HCT116 (cell line): ENCODE measurements around the gene IRF4. TPM values are rescaled to one million over a fixed set of nuclear protein-coding genes. Genes with fewer than 3 reads are reported as not detected.

ENCODE experiments used
- ATAC-seq: fragments of 200-7000 bp; cut with Tn5 transposase; 2 replicates; pipeline ENCODE4 v1.9.1; 2020; ENCODE audit warnings: mild to moderate bottlenecking, moderate library complexity
- BruUV-seq: library from RNA; stranded (reverse); fragments of 400-500 nt; replicated peaks from 2 replicates; lab custom pipeline; 2021; lab: Mats Ljungman, UMichigan
- CTCF ChIA-PET: fragments of 300-600 bp; sonication (Branson Sonifier 250); formaldehyde crosslinking; loops from one replicate; lab custom pipeline; 2021; ENCODE audit warnings: antibody characterized with exemption; lab: Charles Lee
- POLR2A ChIA-PET: fragments of 300-600, 350-600 bp; sonication (Branson Sonifier 250); formaldehyde crosslinking; loops from one replicate; lab custom pipeline; 2021; ENCODE audit warnings: antibody characterized with exemption; lab: Charles Lee
- RAD21 ChIA-PET, 2 experiments: fragments of 300-600 bp; sonication (Branson Sonifier 250); formaldehyde crosslinking; loops; one replicate each; lab custom pipeline; 2023; ENCODE audit warnings: low total read pairs in 2 of 2; ENCODE audit not compliant: uncharacterized antibody in 2 of 2, unreplicated experiment in 2 of 2, low non-redundant PET in 1 of 2; lab: Charles Lee
- DNase-seq: peaks from one replicate; pipeline ENCODE4 v3.0.0-alpha.2; 2010; ENCODE audit warnings: low read depth, low spot score
- H2AFZ ChIP-seq: fragments of 200-600 bp; shearing (Covaris generic), sonication (generic); 2 replicates; pipeline ENCODE4 v1.6.1; 2017; ENCODE audit warnings: low read depth, mixed run types, mixed read lengths, antibody characterized with exemption, low read length; ENCODE audit not compliant: poor library complexity, severe bottlenecking
- H3K27ac ChIP-seq: 2 replicates; pipeline ENCODE4 v1.5.1; 2012; ENCODE audit warnings: low read depth, low read length
- H3K27me3 ChIP-seq: fragments of 200-600 bp; sonication (generic); 2 replicates; pipeline ENCODE4 v1.6.1; 2016; ENCODE audit warnings: mixed run types, low read length, mixed read lengths; ENCODE audit not compliant: insufficient read depth
- H3K36me3 ChIP-seq, 2 experiments: fragments of 200-500 bp in 1 of 2; fragments of 200-600 bp in 1 of 2; sonication (Bioruptor generic) in 1 of 2; sonication (generic) in 1 of 2; 2 replicates each; pipeline versions ENCODE4 v1.5.1 to v1.6.1; 2014 to 2016; ENCODE audit warnings: low read length in 2 of 2, inconsistent platforms in 1 of 2, mixed read lengths in 1 of 2, mixed run types in 1 of 2; ENCODE audit not compliant: insufficient read depth in 2 of 2, control insufficient read depth in 1 of 2
- H3K4me1 ChIP-seq, 2 experiments: fragments of 200-600 bp in 1 of 2; sonication (generic) in 1 of 2; 2 replicates each; pipeline versions ENCODE4 v1.5.1 to v1.6.1; 2012 to 2017; ENCODE audit warnings: low read length in 2 of 2, inconsistent platforms in 1 of 2, mild to moderate bottlenecking in 1 of 2, mixed read lengths in 1 of 2, mixed run types in 1 of 2, moderate library complexity in 1 of 2; ENCODE audit not compliant: insufficient read depth in 2 of 2, control insufficient read depth in 1 of 2
- H3K4me2 ChIP-seq: fragments of 200-600 bp; sonication (generic); 2 replicates; pipeline ENCODE4 v1.6.1; 2017; ENCODE audit warnings: mixed run types, low read length, mixed read lengths
- H3K4me3 ChIP-seq, 2 experiments: fragments of 200-600 bp in 1 of 2; sonication (generic) in 1 of 2; replicated peaks in 1 of 2; 2 replicates each; pipeline ENCODE4 v1.5.1; 2011 to 2016; ENCODE audit warnings: low read length in 2 of 2, control low read depth in 1 of 2, low read depth in 1 of 2, mild to moderate bottlenecking in 1 of 2, mixed read lengths in 1 of 2, mixed run types in 1 of 2
- H3K79me2 ChIP-seq: fragments of 200-600 bp; sonication (generic); 2 replicates; pipeline ENCODE4 v1.6.1; 2017; ENCODE audit warnings: mild to moderate bottlenecking, mixed run types, low read length, moderate library complexity, mixed read lengths; ENCODE audit not compliant: insufficient read depth
- H3K9ac ChIP-seq: fragments of 200-600 bp; sonication (generic); 2 replicates; pipeline ENCODE4 v1.6.1; 2016; ENCODE audit warnings: low read length, mixed read lengths
- H3K9me2 ChIP-seq: fragments of 200-600 bp; sonication (generic), shearing (Covaris generic); 2 replicates; pipeline ENCODE4 v1.6.1; 2017; ENCODE audit warnings: mixed run types, mild to moderate bottlenecking, moderate library complexity; ENCODE audit not compliant: insufficient read depth
- H3K9me3 ChIP-seq, 2 experiments: fragments of 200-500 bp in 1 of 2; fragments of 200-600 bp in 1 of 2; sonication (Bioruptor generic) in 1 of 2; sonication (generic) in 1 of 2; 2 replicates each; pipeline ENCODE4 v1.6.1; 2014 to 2017; ENCODE audit warnings: low read length in 2 of 2, mixed read lengths in 2 of 2, inconsistent platforms in 1 of 2, low read depth in 1 of 2, mild to moderate bottlenecking in 1 of 2, mixed run types in 1 of 2, moderate library complexity in 1 of 2; ENCODE audit not compliant: control insufficient read depth in 1 of 2, insufficient read depth in 1 of 2
- H4K20me1 ChIP-seq: fragments of 200-600 bp; sonication (generic), shearing (Covaris generic); 2 replicates; pipeline ENCODE4 v1.6.1; 2017; ENCODE audit warnings: mixed run types, mild to moderate bottlenecking, moderate library complexity; ENCODE audit not compliant: insufficient read depth
- FOSL1 ChIP-seq: IDR thresholded peaks from 2 replicates; pipeline ENCODE4 v1.6.1; 2012; ENCODE audit warnings: low read depth
- POLR2A ChIP-seq: IDR thresholded peaks from 2 replicates; pipeline ENCODE4 v1.7.0; 2011; ENCODE audit warnings: borderline replicate concordance; ENCODE audit not compliant: insufficient read depth, insufficient read length; ENCODE audit errors: extremely low read depth
- POLR2AphosphoS5 ChIP-seq: IDR thresholded peaks from 2 replicates; pipeline ENCODE4 v1.6.1; 2011; ENCODE audit warnings: mild to moderate bottlenecking, low read depth, low read length, moderate library complexity
- REST ChIP-seq: IDR thresholded peaks from 2 replicates; pipeline ENCODE4 v1.6.1; 2012; ENCODE audit warnings: low read depth
- SIN3A ChIP-seq: IDR thresholded peaks from 2 replicates; pipeline ENCODE4 v1.6.1; 2012; ENCODE audit warnings: low read depth
- SRF ChIP-seq: IDR thresholded peaks from 2 replicates; pipeline ENCODE4 v1.6.1; 2012; ENCODE audit warnings: low read depth
- TCF7L2 ChIP-seq: IDR thresholded peaks from 2 replicates; pipeline ENCODE4 v1.7.0; 2011; ENCODE audit warnings: borderline replicate concordance, inconsistent platforms; ENCODE audit not compliant: insufficient read depth, insufficient read length; ENCODE audit errors: extremely low read depth
- YY1 ChIP-seq: IDR thresholded peaks from 2 replicates; pipeline ENCODE4 v1.6.1; 2011; ENCODE audit warnings: low read length, low read depth, moderate library complexity, mild to moderate bottlenecking; ENCODE audit not compliant: insufficient replicate concordance; ENCODE audit errors: extremely low read depth
- ZFX ChIP-seq: fragments of 450-650 bp; IDR thresholded peaks from 2 replicates; pipeline ENCODE4 v1.6.1; 2017
- ZNF274 ChIP-seq: fragments of 200-500 bp; sonication (Bioruptor generic); IDR thresholded peaks from 2 replicates; pipeline ENCODE4 v1.6.1; 2014; ENCODE audit warnings: mild to moderate bottlenecking, low read depth, low read length, inconsistent platforms
- intact Hi-C: fragments of 100-400 bp; cut with micrococcal nuclease; formaldehyde crosslinking; loops from 2 replicates; pipeline ENCODE4 v1.10.0; 2022
- total RNA-seq: library from RNA; stranded (reverse); gene quantifications from one replicate; pipeline ENCODE4 v1.2.1, GENCODE V29; 2021; ENCODE audit not compliant: unreplicated experiment
- TF ChIP-seq, protein P1 (sequence below): IDR thresholded peaks from 2 replicates; pipeline ENCODE4 v1.6.1; 2012

The IRF4 gene
- total RNA-seq, 1 experiment from 2014 or later: 1.2 TPM

DNA sequence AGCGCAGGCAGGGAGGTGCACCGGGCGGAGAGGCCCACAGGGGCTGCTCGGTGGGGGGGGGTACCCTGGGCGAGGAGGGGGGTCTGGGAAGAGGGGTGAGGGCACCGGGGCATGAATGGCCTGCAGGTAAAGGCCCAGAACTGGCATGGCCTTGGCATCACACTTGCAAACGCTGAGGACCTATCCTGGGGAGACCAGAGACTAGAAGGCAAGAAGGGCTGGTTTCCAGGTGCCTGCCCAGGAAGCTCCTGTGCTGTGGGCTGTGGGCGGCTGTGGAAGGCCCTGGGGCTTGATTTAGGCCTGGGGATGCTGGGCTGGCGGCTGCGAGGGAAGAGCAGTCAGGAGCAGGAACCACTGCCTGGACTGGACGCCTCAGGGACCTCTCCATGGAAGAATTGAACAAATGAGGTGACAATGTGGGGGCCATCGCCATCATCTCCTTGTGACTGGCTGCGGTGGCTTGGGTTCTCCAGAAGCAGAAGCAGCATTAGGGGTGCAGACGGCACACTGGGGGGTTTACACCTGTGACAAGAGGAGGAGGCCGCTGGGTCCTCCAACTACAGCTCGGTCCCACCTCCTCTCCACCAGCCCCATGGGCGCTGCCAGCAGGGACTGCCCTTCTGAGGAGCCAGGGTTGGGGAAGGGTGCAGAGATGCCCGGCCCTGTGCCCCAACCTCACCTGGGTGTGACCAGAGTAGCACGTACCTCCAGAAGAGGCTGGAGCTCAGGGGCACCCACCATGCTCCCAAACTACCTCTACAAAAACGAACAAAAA lies 32.1 kb upstream of the IRF4 start:
- no peaks in the 10 kb centered on the region for H4K20me1 ChIP-seq
- TF ChIP-seq ZNF274: no peak
- TF ChIP-seq SRF: no peak
- TF ChIP-seq ZFX: no peak
- no peak for TF ChIP-seq POLR2A
- no peak for TF ChIP-seq SIN3A
- TF ChIP-seq REST: no peak
- TF ChIP-seq FOSL1: no peak
- no peak for TF ChIP-seq POLR2AphosphoS5
- TF ChIP-seq YY1: no peak
- TF ChIP-seq, protein P1, sequence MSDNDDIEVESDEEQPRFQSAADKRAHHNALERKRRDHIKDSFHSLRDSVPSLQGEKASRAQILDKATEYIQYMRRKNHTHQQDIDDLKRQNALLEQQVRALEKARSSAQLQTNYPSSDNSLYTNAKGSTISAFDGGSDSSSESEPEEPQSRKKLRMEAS: no peak
- TF ChIP-seq TCF7L2: no peak
- H3K4me2 ChIP-seq: no peak overlapping the region
- no peak overlapping the region for H3K27ac ChIP-seq
- H3K79me2 ChIP-seq: no peaks in the 10 kb centered on the region
- ChIA-PET POLR2A (no interaction called here), CTCF (interaction anchor here (0.8 kb wide), 1 partner anchor 171 kb away, joined by 3 read pairs; no protein-coding TSS in a partner anchor), RAD21 (no interaction called here)
- H3K4me1 ChIP-seq: no peaks in the 10 kb centered on the region
- no TSS peak for BruUV-seq
- intact Hi-C loops: no loop called here
- peaks cover 10% of the 10 kb centered on the region in 2 experiments; a peak in 3 of 4 replicates for H3K9me3 ChIP-seq
- H3K9ac ChIP-seq: no peak overlapping the region
- no peaks in the 10 kb centered on the region for H3K27me3 ChIP-seq
- no peak overlapping the region for H2AFZ ChIP-seq
- H3K36me3 ChIP-seq: no peaks in the 10 kb centered on the region
- no peaks in the 10 kb centered on the region for H3K9me2 ChIP-seq
- DNase-seq: no peak
- no peak for ATAC-seq
- no peak overlapping the region for H3K4me3 ChIP-seq
